HG02884 (cell line): ENCODE measurements around the gene PLIN4.

Experiments used
- ATAC-seq: cut with Tn5 transposase; IDR thresholded peaks from one replicate; pipeline ENCODE4 v1.9.1; 2021; ENCODE audit warnings: mild to moderate bottlenecking, moderate library complexity; ENCODE audit not compliant: unreplicated experiment

PLIN4 gene

GRCh38 chr19:4507804-4508203 lies 10.5 kb downstream of the PLIN4 start:
- no peak for ATAC-seq

GRCh38 chr19:4507150-4507452 lies 11.2 kb downstream of the PLIN4 start:
- ATAC-seq = no peak

- no peak for ATAC-seq
Observed at GRCh38 chr19:4506449-4507149, 11.7 kb downstream of the PLIN4 start.

GRCh38 chr19:4505570-4506448 lies 12.5 kb downstream of the PLIN4 start:
- no peak for ATAC-seq

GRCh38 chr19:4504891-4505569 lies 13.3 kb downstream of the PLIN4 start:
- no peak for ATAC-seq

- no peak for ATAC-seq
Observed at GRCh38 chr19:4504297-4504701, 14.0 kb downstream of the PLIN4 start.

- ATAC-seq = no peak
Observed at GRCh38 chr19:4503825-4504170, 14.5 kb downstream of the PLIN4 start.

- ATAC-seq = no peak
Observed at GRCh38 chr19:4503132-4503824, 15.0 kb downstream of the PLIN4 start.

GRCh38 chr19:4502282-4503131 lies 15.8 kb downstream of the PLIN4 start:
- ATAC-seq = no peak

GRCh38 chr19:4501691-4502090 lies 16.6 kb downstream of the PLIN4 start:
- no peak for ATAC-seq

- ATAC-seq = no peak
Observed at GRCh38 chr19:4500841-4501591, 17.3 kb downstream of the PLIN4 start.

- ATAC-seq = no peak
Observed at GRCh38 chr19:4499855-4500254, 18.4 kb downstream of the PLIN4 start.

GRCh38 chr19:4499318-4499717 lies 19.0 kb downstream of the PLIN4 start:
- no peak for ATAC-seq

GRCh38 chr19:4498694-4499093 lies 19.6 kb downstream of the PLIN4 start:
- no peak for ATAC-seq

- no peak for ATAC-seq
Observed at GRCh38 chr19:4497770-4498389, 20.4 kb downstream of the PLIN4 start.

GRCh38 chr19:4496304-4496703 lies 22.0 kb downstream of the PLIN4 start:
- ATAC-seq = no peak

- ATAC-seq = no peak
Observed at GRCh38 chr19:4495471-4495870, 22.8 kb downstream of the PLIN4 start.

GRCh38 chr19:4494691-4495064 lies 23.6 kb downstream of the PLIN4 start:
- no peak for ATAC-seq

- no peak for ATAC-seq
Observed at GRCh38 chr19:4493929-4494690, 24.2 kb downstream of the PLIN4 start.
